ENCODE measurements around the gene ARHGDIA. TPM values are rescaled to one million over a fixed set of nuclear protein-coding genes. Genes with fewer than 3 reads are reported as not detected.
A peak's percentile ranks its signal among the peaks of the same experiment; 100 is the strongest.

Gene ARHGDIA
- total RNA-seq, 1 donor from 2014 or later = 43.3 TPM

GRCh38 chr17:81865733-81866439 lies 5.3 kb downstream of the ARHGDIA start:
- Histone ChIP-seq H3K9me3 (ENCODE audit: control insufficient read depth in 3 of 3, low read length in 3 of 3) (no peaks in the 10 kb centered on the region), H3K27me3 (ENCODE audit: control insufficient read depth in 3 of 3, insufficient read depth in 3 of 3, low read length in 3 of 3) (no peaks in the 10 kb centered on the region), H3K4me3 (ENCODE audit: low read length in 3 of 3) (no peak overlapping the region), H3K27ac (ENCODE audit: low read depth, low read length) (no peak overlapping the region), H3K36me3 (ENCODE audit: control insufficient read depth in 3 of 3, insufficient read depth in 3 of 3, low read length in 3 of 3) (peaks cover 11 to 21% (median 17%) of the 10 kb centered on the region in 3 donors), H3K4me1 (ENCODE audit: control insufficient read depth in 3 of 3, insufficient read depth in 3 of 3, low read length in 3 of 3) (peaks cover 56 to 79% (median 63%) of the 10 kb centered on the region in 3 donors), H3K9ac (ENCODE audit: low read depth in 1 of 3, low read length in 3 of 3) (peak overlapping the region in 2 of 3 donors; percentile 61 to 70)

DNA sequence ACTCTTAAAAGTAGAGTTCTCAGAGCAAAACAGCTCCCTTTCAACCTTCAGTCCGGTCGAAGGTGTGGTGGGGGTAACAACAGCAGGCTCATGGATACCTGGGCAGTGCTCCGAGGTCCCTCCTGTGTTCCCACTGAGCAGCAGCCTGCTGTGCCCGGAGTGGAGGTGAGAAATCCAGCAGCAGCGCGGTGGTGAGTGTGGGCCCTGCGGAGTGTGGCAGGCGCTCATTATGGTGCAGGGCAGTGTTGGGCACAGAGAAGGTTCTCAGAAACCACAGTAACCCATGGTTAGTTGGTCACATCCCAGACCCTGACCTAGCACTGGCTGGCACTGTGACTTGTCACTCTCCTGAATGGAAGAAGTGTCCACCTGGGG lies 5.8 kb downstream of the ARHGDIA start:
- peaks cover 55 to 76% (median 62%) of the 10 kb centered on the region in 3 donors for H3K4me1 ChIP-seq (ENCODE audit: control insufficient read depth in 3 of 3, insufficient read depth in 3 of 3, low read length in 3 of 3)
- peak overlapping the region in 1 of 3 donors; percentile 16 for H3K9ac ChIP-seq (ENCODE audit: low read depth in 1 of 3, low read length in 3 of 3)

GRCh38 chr17:81863833-81864768 lies 7.0 kb downstream of the ARHGDIA start:
- peak overlapping the region in 2 of 3 donors; percentile 22 to 50 for H3K9ac ChIP-seq (ENCODE audit: low read depth in 1 of 3, low read length in 3 of 3)
- H3K4me1 ChIP-seq (ENCODE audit: control insufficient read depth in 3 of 3, insufficient read depth in 3 of 3, low read length in 3 of 3) = peaks cover 52 to 71% (median 57%) of the 10 kb centered on the region in 3 donors
- H3K27ac ChIP-seq (ENCODE audit: low read depth, low read length) = peak overlapping the region; percentile 7
- no peak overlapping the region for H3K4me3 ChIP-seq (ENCODE audit: low read length in 3 of 3)
- no peaks in the 10 kb centered on the region for H3K9me3 ChIP-seq (ENCODE audit: control insufficient read depth in 3 of 3, low read length in 3 of 3)
- no peaks in the 10 kb centered on the region for H3K27me3 ChIP-seq (ENCODE audit: control insufficient read depth in 3 of 3, insufficient read depth in 3 of 3, low read length in 3 of 3)
- peaks cover 14 to 16% (median 15%) of the 10 kb centered on the region in 3 donors for H3K36me3 ChIP-seq (ENCODE audit: control insufficient read depth in 3 of 3, insufficient read depth in 3 of 3, low read length in 3 of 3)

More for the DNA sequence above, 5.8 kb downstream of the ARHGDIA start:
- H3K9me3 ChIP-seq (ENCODE audit: control insufficient read depth in 3 of 3, low read length in 3 of 3) = no peaks in the 10 kb centered on the region
- H3K4me3 ChIP-seq (ENCODE audit: low read length in 3 of 3) = no peak overlapping the region
- no peak overlapping the region for H3K27ac ChIP-seq (ENCODE audit: low read depth, low read length)
- no peaks in the 10 kb centered on the region for H3K27me3 ChIP-seq (ENCODE audit: control insufficient read depth in 3 of 3, insufficient read depth in 3 of 3, low read length in 3 of 3)
- H3K36me3 ChIP-seq (ENCODE audit: control insufficient read depth in 3 of 3, insufficient read depth in 3 of 3, low read length in 3 of 3) = peaks cover 11 to 21% (median 17%) of the 10 kb centered on the region in 3 donors

- peaks cover 60 to 72% (median 61%) of the 10 kb centered on the region in 3 donors for H3K4me1 ChIP-seq (ENCODE audit: control insufficient read depth in 3 of 3, insufficient read depth in 3 of 3, low read length in 3 of 3)
- H3K4me3 ChIP-seq (ENCODE audit: low read length in 3 of 3) = peak overlapping the region in 1 of 3 donors; percentile 13
- peak overlapping the region; percentile 7 for H3K27ac ChIP-seq (ENCODE audit: low read depth, low read length)
- H3K9ac ChIP-seq (ENCODE audit: low read depth in 1 of 3, low read length in 3 of 3) = peak overlapping the region in 2 of 3 donors; percentile 22 to 51
- H3K9me3 ChIP-seq (ENCODE audit: control insufficient read depth in 3 of 3, low read length in 3 of 3) = no peaks in the 10 kb centered on the region
- no peaks in the 10 kb centered on the region for H3K27me3 ChIP-seq (ENCODE audit: control insufficient read depth in 3 of 3, insufficient read depth in 3 of 3, low read length in 3 of 3)
- H3K36me3 ChIP-seq (ENCODE audit: control insufficient read depth in 3 of 3, insufficient read depth in 3 of 3, low read length in 3 of 3) = peaks cover 15 to 18% (median 17%) of the 10 kb centered on the region in 3 donors
Observed at GRCh38 chr17:81863123-81863675, 7.9 kb downstream of the ARHGDIA start.

- Histone ChIP-seq H3K36me3 (ENCODE audit: control insufficient read depth in 3 of 3, insufficient read depth in 3 of 3, low read length in 3 of 3) (peaks cover 19 to 21% (median 20%) of the 10 kb centered on the region in 3 donors), H3K4me3 (ENCODE audit: low read length in 3 of 3) (peak overlapping the region; percentile 66 to 91 (median 89)), H3K4me1 (ENCODE audit: control insufficient read depth in 3 of 3, insufficient read depth in 3 of 3, low read length in 3 of 3) (peaks cover 54 to 59% (median 56%) of the 10 kb centered on the region in 3 donors), H3K9me3 (ENCODE audit: control insufficient read depth in 3 of 3, low read length in 3 of 3) (no peaks in the 10 kb centered on the region), H3K27ac (ENCODE audit: low read depth, low read length) (peak overlapping the region; percentile 80), H3K27me3 (ENCODE audit: control insufficient read depth in 3 of 3, insufficient read depth in 3 of 3, low read length in 3 of 3) (no peaks in the 10 kb centered on the region), H3K9ac (ENCODE audit: low read depth in 1 of 3, low read length in 3 of 3) (peak overlapping the region; percentile 78 to 93 (median 86))
Observed at GRCh38 chr17:81860756-81861568, 10.2 kb downstream of the ARHGDIA start.

- Histone ChIP-seq H3K4me1 (ENCODE audit: control insufficient read depth in 3 of 3, insufficient read depth in 3 of 3, low read length in 3 of 3) (peaks cover 54 to 61% (median 57%) of the 10 kb centered on the region in 3 donors), H3K36me3 (ENCODE audit: control insufficient read depth in 3 of 3, insufficient read depth in 3 of 3, low read length in 3 of 3) (peaks cover 24 to 28% (median 25%) of the 10 kb centered on the region in 3 donors), H3K27ac (ENCODE audit: low read depth, low read length) (peak within 1 kb of the TSS; percentile 87)
Observed at GRCh38 chr17:81859906-81860755, 11.0 kb downstream of the ARHGDIA start, which contains the start of gene P4HB. Gene P4HB, minus strand, starts transcription at chr17:81860535. Its CDS starts 64 bp downstream, at chr17:81860471.

DNA sequence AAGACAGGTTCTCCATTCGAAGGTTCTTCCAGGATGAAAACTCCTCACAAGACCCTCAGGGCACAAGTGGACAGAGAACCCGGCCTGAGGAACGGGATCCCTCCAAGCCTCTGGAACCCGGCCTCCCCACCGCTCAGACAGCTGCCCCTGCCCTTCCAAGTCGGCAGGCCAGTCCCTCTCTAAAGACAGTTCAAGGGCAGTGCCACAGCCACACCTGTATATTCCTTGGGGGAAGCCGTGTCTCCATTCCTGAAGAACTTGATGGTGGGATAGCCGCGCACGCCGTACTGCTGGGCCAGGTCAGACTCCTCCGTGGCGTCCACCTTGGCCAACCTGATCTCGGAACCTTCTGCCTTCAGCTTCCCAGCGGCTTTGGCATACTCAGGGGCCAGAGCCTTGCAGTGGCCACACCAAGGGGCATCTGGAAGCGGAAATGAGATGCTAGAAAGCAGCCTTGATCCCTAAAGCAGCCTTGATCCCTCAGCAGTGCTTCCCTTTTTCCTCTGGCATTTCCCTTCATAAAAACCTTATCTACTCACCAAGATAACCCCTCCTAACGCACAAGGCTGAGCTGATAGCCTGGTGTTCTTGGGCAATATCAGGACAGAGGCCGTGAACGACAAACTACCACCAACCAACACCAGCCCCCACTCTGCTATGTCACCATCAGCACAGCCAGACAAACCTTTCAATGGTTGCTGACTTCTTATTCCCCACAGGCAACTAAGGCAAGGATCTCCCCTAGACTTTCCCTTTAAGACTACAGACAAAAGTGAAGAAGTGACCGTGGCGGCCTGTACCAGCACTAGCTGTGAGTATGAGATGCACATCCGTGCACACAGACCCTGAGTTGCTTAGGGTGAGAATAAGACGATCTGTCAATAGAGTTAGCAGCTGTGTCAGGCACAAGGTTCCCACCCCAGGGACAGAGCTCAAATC lies 11.9 kb downstream of the ARHGDIA start:
- peaks cover 27 to 33% (median 31%) of the 10 kb centered on the region in 3 donors for H3K36me3 ChIP-seq (ENCODE audit: control insufficient read depth in 3 of 3, insufficient read depth in 3 of 3, low read length in 3 of 3)
- no peaks in the 10 kb centered on the region for H3K9me3 ChIP-seq (ENCODE audit: control insufficient read depth in 3 of 3, low read length in 3 of 3)
- peak overlapping the region; percentile 87 for H3K27ac ChIP-seq (ENCODE audit: low read depth, low read length)
- H3K4me3 ChIP-seq (ENCODE audit: low read length in 3 of 3) = peak overlapping the region; percentile 73 to 87 (median 80)
- H3K9ac ChIP-seq (ENCODE audit: low read depth in 1 of 3, low read length in 3 of 3) = peak overlapping the region; percentile 73 to 92 (median 89)
- peaks cover 57 to 69% (median 61%) of the 10 kb centered on the region in 3 donors for H3K4me1 ChIP-seq (ENCODE audit: control insufficient read depth in 3 of 3, insufficient read depth in 3 of 3, low read length in 3 of 3)
- no peaks in the 10 kb centered on the region for H3K27me3 ChIP-seq (ENCODE audit: control insufficient read depth in 3 of 3, insufficient read depth in 3 of 3, low read length in 3 of 3)

More at GRCh38 chr17:81859906-81860755, 11.0 kb downstream of the ARHGDIA start, which contains the start of gene P4HB:
- H3K9ac ChIP-seq (ENCODE audit: low read depth in 1 of 3, low read length in 3 of 3) = peak within 1 kb of the TSS; percentile 86 to 93 (median 92)
- H3K9me3 ChIP-seq (ENCODE audit: control insufficient read depth in 3 of 3, low read length in 3 of 3) = no peaks in the 10 kb centered on the region
- H3K4me3 ChIP-seq (ENCODE audit: low read length in 3 of 3) = peak within 1 kb of the TSS; percentile 80 to 91 (median 89)
- no peaks in the 10 kb centered on the region for H3K27me3 ChIP-seq (ENCODE audit: control insufficient read depth in 3 of 3, insufficient read depth in 3 of 3, low read length in 3 of 3)

All from skeletal muscle tissue (tissue), 4 donors.